GM23338 (cell line): ENCODE data around the gene NRG3. TPM values are rescaled to one million over a fixed set of nuclear protein-coding genes. Genes with fewer than 3 reads are reported as not detected.

ENCODE experiments used
- ATAC-seq: fragments of 200-7000 bp; cut with Tn5 transposase; 3 replicates; pipeline ENCODE4 v1.9.1; 2020
- DNase-seq: peaks from one replicate; pipeline ENCODE4 v3.0.0-alpha.2; 2015; ENCODE audit warnings: low spot score
- H2AFZ ChIP-seq: fragments of 200-600 bp; sonication (generic); 2 replicates; pipeline ENCODE4 v1.8.0; 2016; ENCODE audit warnings: antibody characterized with exemption, mild to moderate bottlenecking, moderate library complexity
- H3F3A ChIP-seq: fragments of 200-600 bp; sonication (generic); replicated peaks from 2 replicates; pipeline ENCODE4 v1.8.0; 2017; ENCODE audit warnings: antibody characterized with exemption, mixed run types, low read depth
- H3K27ac ChIP-seq: fragments of 200-600 bp; sonication (generic); 2 replicates; pipeline ENCODE4 v1.6.1; 2016; ENCODE audit warnings: low read depth
- H3K27me3 ChIP-seq: fragments of 200-600 bp; sonication (generic); 2 replicates; pipeline ENCODE4 v1.8.0; 2016; ENCODE audit warnings: mild to moderate bottlenecking, mixed run types, moderate library complexity; ENCODE audit not compliant: insufficient read depth
- H3K36me3 ChIP-seq: fragments of 200-600 bp; sonication (generic); 2 replicates; pipeline ENCODE4 v1.8.0; 2016; ENCODE audit warnings: mild to moderate bottlenecking; ENCODE audit not compliant: insufficient read depth
- H3K4me1 ChIP-seq: fragments of 200-600 bp; sonication (generic); 2 replicates; pipeline ENCODE4 v1.8.0; 2016; ENCODE audit warnings: mild to moderate bottlenecking, moderate library complexity; ENCODE audit not compliant: insufficient read depth
- H3K4me2 ChIP-seq: fragments of 200-600 bp; sonication (generic); 2 replicates; pipeline ENCODE4 v1.7.1; 2017; ENCODE audit warnings: mixed run types
- H3K4me3 ChIP-seq: fragments of 200-600 bp; sonication (generic); 2 replicates; pipeline ENCODE4 v1.6.1; 2016; ENCODE audit warnings: mixed run types
- H3K79me2 ChIP-seq: fragments of 200-600 bp; sonication (generic); replicated peaks from 2 replicates; pipeline ENCODE4 v1.8.0; 2017; ENCODE audit warnings: mild to moderate bottlenecking; ENCODE audit not compliant: insufficient read depth
- H3K9me2 ChIP-seq: fragments of 200-600 bp; sonication (generic); 2 replicates; pipeline ENCODE4 v1.8.0; 2017; ENCODE audit not compliant: insufficient read depth
- H4K20me1 ChIP-seq: fragments of 200-600 bp; sonication (generic); replicated peaks from 2 replicates; pipeline ENCODE4 v1.8.0; 2017; ENCODE audit warnings: mild to moderate bottlenecking; ENCODE audit not compliant: insufficient read depth
- H3K27ac Mint-ChIP-seq: 2 replicates; pipeline ENCODE4 v1.8.0; 2020; ENCODE audit warnings: inconsistent platforms, mild to moderate bottlenecking, moderate library complexity, mixed read lengths
- H3K27me3 Mint-ChIP-seq: 3 replicates; pipeline ENCODE4 v1.8.0; 2022; ENCODE audit warnings: low read depth, mild to moderate bottlenecking, moderate library complexity, mixed read lengths, inconsistent platforms; ENCODE audit not compliant: insufficient read depth, poor library complexity
- H3K36me3 Mint-ChIP-seq: 3 replicates; pipeline ENCODE4 v1.8.0; 2021; ENCODE audit warnings: low read depth, mild to moderate bottlenecking, inconsistent platforms, moderate library complexity, mixed read lengths
- H3K4me1 Mint-ChIP-seq: 3 replicates; pipeline ENCODE4 v1.8.0; 2020; ENCODE audit warnings: mild to moderate bottlenecking, inconsistent platforms, mixed read lengths
- H3K4me3 Mint-ChIP-seq: 3 replicates; pipeline ENCODE4 v1.8.0; 2021; ENCODE audit warnings: moderate library complexity, mild to moderate bottlenecking, inconsistent platforms, mixed read lengths
- H3K9me3 Mint-ChIP-seq: 3 replicates; pipeline ENCODE4 v1.8.0; 2020; ENCODE audit warnings: moderate library complexity, mild to moderate bottlenecking, inconsistent platforms, mixed read lengths
- EZH2phosphoT487 ChIP-seq: fragments of 200-600 bp; sonication (generic); IDR thresholded peaks from one replicate; pipeline ENCODE4 v1.8.1; 2018; ENCODE audit warnings: antibody characterized with exemption; ENCODE audit not compliant: unreplicated experiment
- JUNB ChIP-seq: IDR thresholded peaks from one replicate; pipeline ENCODE4 v1.6.1; 2016; ENCODE audit warnings: antibody characterized with exemption; ENCODE audit not compliant: unreplicated experiment
- POLR2AphosphoS5 ChIP-seq: IDR thresholded peaks from 2 replicates; pipeline ENCODE4 v1.6.1; 2016; ENCODE audit warnings: antibody characterized with exemption, low read depth
- STAT1 ChIP-seq: IDR thresholded peaks from one replicate; pipeline ENCODE4 v1.6.1; 2016; ENCODE audit warnings: antibody characterized with exemption; ENCODE audit not compliant: unreplicated experiment
- ZNF114 ChIP-seq: fragments of 250-450 bp; sonication (Bioruptor Pico); IDR thresholded peaks from 2 replicates; pipeline ENCODE4 v1.5.0; 2020; ENCODE audit warnings: mild to moderate bottlenecking, moderate library complexity
- polyA plus RNA-seq: library from polyadenylated mRNA; unstranded; fragments of >200 nt; fragmentation: Nextera tagmentation; extraction: Ambion mirVana; gene quantifications from 2 replicates; pipeline ENCODE4 v1.2.1, GENCODE V29; 2016
- total RNA-seq: library from RNA; depleted of rRNA; stranded (reverse); fragments of >200 nt; shearing (Covaris generic); gene quantifications from 2 replicates; pipeline ENCODE4 v1.2.3, GENCODE V29; 2014
- TF ChIP-seq, protein P1 (sequence below): IDR thresholded peaks from 2 replicates; pipeline ENCODE4 v1.6.1; 2016; ENCODE audit warnings: antibody characterized with exemption
- TF ChIP-seq, protein P2 (sequence below): fragments of 250-450 bp; sonication (Bioruptor Pico); IDR thresholded peaks from 2 replicates; pipeline ENCODE4 v1.5.0; 2020; ENCODE audit warnings: mild to moderate bottlenecking, moderate library complexity
- TF ChIP-seq, protein P3 (sequence below), 2 experiments: fragments of 200-600 bp in 1 of 2; sonication (generic) in 1 of 2; conservative IDR thresholded peaks; 2 replicates each; pipeline versions ENCODE4 v1.5.1 to v1.6.1; 2016 to 2017; ENCODE audit warnings: antibody characterized with exemption in 2 of 2, low read depth in 2 of 2, mild to moderate bottlenecking in 2 of 2, moderate library complexity in 1 of 2
- TF ChIP-seq, protein P4 (sequence below): IDR thresholded peaks from one replicate; pipeline ENCODE4 v1.6.1; 2018; ENCODE audit warnings: antibody characterized with exemption; ENCODE audit not compliant: unreplicated experiment

The NRG3 gene
- total and polyA plus RNA-seq, 2 experiments from 2014 or later: 1.9 to 3.9 TPM

DNA sequence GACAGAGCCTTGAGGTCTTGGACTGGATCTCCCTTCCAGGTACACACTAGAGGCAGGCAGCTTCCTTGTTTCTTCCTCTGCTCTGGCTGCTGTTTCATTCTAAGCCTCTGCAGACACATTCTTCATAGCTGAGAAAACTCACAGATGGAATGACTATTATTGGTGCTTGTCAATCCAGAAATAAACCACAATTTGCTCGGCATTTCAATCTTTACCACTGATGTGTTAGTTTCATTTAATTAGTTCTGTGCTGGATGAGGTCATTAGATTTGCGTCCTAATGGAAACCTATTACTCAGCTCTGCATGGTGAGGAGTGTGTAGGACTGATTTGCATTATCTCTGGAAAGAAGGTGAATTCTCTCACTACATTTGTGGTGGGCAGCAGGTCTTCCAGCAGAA is 392.5 kb downstream of the NRG3 start:
- Histone ChIP-seq H2AFZ (no peak overlapping the region), H3K4me3 (no peak overlapping the region), H4K20me1 (no peaks in the 10 kb centered on the region), H3K4me2 (no peak overlapping the region), H3K27ac (no peak overlapping the region), H3F3A (no peaks in the 10 kb centered on the region), H3K4me1 (no peaks in the 10 kb centered on the region), H3K27me3 (no peaks in the 10 kb centered on the region), H3K79me2 (no peaks in the 10 kb centered on the region), H3K9me2 (peaks cover 4% of the 10 kb centered on the region; the same call in 1 of the 2 replicates), H3K36me3 (no peaks in the 10 kb centered on the region; the same call in 1 of the 2 replicates)
- TF ChIP-seq EZH2phosphoT487 (no peak), ZNF114 (CRISPR knock-in tag) (no peak), POLR2AphosphoS5 (no peak), STAT1 (no peak), JUNB (no peak)
- TF ChIP-seq, protein P1, sequence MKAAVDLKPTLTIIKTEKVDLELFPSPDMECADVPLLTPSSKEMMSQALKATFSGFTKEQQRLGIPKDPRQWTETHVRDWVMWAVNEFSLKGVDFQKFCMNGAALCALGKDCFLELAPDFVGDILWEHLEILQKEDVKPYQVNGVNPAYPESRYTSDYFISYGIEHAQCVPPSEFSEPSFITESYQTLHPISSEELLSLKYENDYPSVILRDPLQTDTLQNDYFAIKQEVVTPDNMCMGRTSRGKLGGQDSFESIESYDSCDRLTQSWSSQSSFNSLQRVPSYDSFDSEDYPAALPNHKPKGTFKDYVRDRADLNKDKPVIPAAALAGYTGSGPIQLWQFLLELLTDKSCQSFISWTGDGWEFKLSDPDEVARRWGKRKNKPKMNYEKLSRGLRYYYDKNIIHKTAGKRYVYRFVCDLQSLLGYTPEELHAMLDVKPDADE: no peak
- TF ChIP-seq, protein P2, sequence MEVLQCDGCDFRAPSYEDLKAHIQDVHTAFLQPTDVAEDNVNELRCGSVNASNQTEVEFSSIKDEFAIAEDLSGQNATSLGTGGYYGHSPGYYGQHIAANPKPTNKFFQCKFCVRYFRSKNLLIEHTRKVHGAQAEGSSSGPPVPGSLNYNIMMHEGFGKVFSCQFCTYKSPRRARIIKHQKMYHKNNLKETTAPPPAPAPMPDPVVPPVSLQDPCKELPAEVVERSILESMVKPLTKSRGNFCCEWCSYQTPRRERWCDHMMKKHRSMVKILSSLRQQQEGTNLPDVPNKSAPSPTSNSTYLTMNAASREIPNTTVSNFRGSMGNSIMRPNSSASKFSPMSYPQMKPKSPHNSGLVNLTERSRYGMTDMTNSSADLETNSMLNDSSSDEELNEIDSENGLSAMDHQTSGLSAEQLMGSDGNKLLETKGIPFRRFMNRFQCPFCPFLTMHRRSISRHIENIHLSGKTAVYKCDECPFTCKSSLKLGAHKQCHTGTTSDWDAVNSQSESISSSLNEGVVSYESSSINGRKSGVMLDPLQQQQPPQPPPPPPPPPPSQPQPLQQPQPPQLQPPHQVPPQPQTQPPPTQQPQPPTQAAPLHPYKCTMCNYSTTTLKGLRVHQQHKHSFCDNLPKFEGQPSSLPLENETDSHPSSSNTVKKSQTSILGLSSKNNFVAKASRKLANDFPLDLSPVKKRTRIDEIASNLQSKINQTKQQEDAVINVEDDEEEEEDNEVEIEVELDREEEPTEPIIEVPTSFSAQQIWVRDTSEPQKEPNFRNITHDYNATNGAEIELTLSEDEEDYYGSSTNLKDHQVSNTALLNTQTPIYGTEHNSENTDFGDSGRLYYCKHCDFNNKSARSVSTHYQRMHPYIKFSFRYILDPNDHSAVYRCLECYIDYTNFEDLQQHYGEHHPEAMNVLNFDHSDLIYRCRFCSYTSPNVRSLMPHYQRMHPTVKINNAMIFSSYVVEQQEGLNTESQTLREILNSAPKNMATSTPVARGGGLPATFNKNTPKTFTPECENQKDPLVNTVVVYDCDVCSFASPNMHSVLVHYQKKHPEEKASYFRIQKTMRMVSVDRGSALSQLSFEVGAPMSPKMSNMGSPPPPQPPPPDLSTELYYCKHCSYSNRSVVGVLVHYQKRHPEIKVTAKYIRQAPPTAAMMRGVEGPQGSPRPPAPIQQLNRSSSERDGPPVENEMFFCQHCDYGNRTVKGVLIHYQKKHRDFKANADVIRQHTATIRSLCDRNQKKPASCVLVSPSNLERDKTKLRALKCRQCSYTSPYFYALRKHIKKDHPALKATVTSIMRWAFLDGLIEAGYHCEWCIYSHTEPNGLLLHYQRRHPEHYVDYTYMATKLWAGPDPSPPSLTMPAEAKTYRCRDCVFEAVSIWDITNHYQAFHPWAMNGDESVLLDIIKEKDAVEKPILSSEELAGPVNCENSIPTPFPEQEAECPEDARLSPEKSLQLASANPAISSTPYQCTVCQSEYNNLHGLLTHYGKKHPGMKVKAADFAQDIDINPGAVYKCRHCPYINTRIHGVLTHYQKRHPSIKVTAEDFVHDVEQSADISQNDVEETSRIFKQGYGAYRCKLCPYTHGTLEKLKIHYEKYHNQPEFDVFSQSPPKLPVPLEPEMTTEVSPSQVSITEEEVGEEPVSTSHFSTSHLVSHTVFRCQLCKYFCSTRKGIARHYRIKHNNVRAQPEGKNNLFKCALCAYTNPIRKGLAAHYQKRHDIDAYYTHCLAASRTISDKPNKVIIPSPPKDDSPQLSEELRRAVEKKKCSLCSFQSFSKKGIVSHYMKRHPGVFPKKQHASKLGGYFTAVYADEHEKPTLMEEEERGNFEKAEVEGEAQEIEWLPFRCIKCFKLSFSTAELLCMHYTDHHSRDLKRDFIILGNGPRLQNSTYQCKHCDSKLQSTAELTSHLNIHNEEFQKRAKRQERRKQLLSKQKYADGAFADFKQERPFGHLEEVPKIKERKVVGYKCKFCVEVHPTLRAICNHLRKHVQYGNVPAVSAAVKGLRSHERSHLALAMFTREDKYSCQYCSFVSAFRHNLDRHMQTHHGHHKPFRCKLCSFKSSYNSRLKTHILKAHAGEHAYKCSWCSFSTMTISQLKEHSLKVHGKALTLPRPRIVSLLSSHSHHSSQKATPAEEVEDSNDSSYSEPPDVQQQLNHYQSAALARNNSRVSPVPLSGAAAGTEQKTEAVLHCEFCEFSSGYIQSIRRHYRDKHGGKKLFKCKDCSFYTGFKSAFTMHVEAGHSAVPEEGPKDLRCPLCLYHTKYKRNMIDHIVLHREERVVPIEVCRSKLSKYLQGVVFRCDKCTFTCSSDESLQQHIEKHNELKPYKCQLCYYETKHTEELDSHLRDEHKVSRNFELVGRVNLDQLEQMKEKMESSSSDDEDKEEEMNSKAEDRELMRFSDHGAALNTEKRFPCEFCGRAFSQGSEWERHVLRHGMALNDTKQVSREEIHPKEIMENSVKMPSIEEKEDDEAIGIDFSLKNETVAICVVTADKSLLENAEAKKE (CRISPR knock-in tag): no peak
- TF ChIP-seq, protein P3, sequence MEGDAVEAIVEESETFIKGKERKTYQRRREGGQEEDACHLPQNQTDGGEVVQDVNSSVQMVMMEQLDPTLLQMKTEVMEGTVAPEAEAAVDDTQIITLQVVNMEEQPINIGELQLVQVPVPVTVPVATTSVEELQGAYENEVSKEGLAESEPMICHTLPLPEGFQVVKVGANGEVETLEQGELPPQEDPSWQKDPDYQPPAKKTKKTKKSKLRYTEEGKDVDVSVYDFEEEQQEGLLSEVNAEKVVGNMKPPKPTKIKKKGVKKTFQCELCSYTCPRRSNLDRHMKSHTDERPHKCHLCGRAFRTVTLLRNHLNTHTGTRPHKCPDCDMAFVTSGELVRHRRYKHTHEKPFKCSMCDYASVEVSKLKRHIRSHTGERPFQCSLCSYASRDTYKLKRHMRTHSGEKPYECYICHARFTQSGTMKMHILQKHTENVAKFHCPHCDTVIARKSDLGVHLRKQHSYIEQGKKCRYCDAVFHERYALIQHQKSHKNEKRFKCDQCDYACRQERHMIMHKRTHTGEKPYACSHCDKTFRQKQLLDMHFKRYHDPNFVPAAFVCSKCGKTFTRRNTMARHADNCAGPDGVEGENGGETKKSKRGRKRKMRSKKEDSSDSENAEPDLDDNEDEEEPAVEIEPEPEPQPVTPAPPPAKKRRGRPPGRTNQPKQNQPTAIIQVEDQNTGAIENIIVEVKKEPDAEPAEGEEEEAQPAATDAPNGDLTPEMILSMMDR (conservative IDR thresholded peaks at IDR 0.05; ENCODE audit: low read depth in 2 of 2): no peak
- TF ChIP-seq, protein P4, sequence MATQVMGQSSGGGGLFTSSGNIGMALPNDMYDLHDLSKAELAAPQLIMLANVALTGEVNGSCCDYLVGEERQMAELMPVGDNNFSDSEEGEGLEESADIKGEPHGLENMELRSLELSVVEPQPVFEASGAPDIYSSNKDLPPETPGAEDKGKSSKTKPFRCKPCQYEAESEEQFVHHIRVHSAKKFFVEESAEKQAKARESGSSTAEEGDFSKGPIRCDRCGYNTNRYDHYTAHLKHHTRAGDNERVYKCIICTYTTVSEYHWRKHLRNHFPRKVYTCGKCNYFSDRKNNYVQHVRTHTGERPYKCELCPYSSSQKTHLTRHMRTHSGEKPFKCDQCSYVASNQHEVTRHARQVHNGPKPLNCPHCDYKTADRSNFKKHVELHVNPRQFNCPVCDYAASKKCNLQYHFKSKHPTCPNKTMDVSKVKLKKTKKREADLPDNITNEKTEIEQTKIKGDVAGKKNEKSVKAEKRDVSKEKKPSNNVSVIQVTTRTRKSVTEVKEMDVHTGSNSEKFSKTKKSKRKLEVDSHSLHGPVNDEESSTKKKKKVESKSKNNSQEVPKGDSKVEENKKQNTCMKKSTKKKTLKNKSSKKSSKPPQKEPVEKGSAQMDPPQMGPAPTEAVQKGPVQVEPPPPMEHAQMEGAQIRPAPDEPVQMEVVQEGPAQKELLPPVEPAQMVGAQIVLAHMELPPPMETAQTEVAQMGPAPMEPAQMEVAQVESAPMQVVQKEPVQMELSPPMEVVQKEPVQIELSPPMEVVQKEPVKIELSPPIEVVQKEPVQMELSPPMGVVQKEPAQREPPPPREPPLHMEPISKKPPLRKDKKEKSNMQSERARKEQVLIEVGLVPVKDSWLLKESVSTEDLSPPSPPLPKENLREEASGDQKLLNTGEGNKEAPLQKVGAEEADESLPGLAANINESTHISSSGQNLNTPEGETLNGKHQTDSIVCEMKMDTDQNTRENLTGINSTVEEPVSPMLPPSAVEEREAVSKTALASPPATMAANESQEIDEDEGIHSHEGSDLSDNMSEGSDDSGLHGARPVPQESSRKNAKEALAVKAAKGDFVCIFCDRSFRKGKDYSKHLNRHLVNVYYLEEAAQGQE: no peak
- ATAC-seq (no peak), DNase-seq (no peak)
- Mint-ChIP-seq H3K9me3 (no peaks in the 10 kb centered on the region), H3K36me3 (no peaks in the 10 kb centered on the region), H3K27ac (no peak overlapping the region; the same call in 1 of the 2 replicates), H3K27me3 (no peaks in the 10 kb centered on the region), H3K4me3 (no peak overlapping the region), H3K4me1 (peaks cover 14% of the 10 kb centered on the region)
